MV-4-11 (cell line): ENCODE results near the gene PRND.
A peak's percentile ranks its signal among the peaks of the same experiment; 100 is the strongest.
"Not testable (repeated sequence)": the region's sequence is repeated elsewhere in the genome, so short reads cannot be mapped to it uniquely, and the experiment has no call there.

Source experiments
- DNase-seq: peaks from one replicate; lab custom pipeline; 2025; lab: John Stamatoyannopoulos, UW

PRND gene

DNA sequence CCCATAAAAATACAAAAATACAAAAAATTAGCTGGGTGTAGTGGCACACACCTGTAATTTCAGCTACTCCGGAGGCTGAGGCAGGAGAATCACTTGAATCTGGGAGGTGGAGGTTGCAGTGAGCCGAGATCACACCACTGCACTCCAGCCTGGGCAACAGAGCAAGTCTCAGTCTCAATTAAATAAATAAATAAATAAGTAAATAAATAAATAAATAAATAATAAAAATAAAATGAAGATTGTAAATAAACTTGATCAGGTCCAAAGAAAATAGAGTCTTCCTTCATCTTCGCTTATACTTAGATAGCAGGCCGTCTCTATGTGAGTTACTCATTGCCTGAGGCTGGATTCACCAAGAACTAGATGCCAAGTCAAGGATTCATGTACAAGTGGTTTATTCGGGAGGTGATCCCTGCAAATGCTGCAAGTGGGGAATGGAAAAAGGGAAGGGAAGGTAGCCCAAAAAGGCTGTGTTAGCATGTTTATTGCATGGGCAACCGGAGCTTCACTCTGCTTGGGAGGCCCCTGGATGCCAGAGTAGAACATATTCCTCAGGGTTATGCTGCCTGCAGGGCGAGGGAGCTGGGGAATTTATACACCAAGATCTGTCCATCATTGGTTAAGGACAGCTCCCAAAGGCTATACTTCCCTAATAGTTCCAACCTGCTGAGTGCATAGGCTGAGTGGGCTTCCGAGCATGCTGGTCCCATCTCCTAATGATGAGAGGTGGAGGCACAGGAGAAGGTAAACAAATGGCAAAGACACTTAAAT, 16.3 kb downstream of the PRND start:
- no peak for DNase-seq

DNA sequence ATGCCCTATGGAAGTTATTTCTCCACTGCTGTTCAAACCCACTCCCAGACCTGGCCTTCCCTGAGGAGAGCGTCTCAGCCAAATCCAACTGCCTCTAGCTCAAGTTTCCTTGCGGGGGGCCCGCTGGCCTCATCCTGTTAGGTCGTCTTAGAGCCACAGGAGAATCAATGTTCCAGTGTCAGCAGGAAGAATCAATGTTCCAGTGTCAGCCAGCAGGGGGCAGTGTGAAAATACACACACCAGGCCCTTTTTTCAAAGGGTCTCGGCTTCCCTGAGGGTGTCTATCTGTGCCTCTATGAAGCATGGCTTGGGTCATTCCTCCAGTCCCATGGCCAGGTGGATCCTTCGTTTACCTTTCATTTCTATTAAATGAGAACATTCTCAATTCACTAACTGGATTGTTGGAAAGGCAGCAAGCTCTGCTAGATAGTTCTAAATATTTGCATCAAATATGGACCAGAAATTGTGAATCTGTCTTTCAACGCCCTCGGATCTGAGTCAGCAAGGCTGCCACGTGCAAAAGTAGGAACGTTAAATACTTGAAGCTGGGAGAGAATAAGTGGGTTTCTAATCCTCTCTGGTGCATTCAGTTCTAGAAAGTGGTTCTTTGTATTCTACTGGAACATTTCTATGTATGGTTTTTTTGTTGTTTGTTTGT, 19.2 kb downstream of the PRND start:
- peak; percentile 5 for DNase-seq

DNA sequence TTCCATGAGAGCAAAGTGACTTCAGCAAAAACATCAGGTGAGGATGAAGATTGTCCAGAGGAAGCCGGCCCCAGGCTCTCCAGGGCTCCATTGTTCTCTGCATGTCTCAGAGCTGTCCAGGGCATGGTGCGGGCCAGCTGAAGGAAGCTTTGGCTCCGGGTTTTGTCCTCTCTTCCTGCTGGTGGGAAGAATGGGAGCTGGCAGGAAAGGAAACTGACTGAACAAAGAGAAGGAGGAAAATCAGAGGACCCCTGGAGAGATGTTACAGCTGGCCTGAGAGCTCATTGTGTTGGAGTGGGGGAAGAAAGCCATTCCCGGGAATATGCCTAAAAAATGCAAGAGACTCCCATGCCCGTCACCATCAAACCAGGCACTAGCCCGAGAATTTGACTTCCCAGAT, 27.1 kb downstream of the PRND start:
- DNase-seq: no peak

DNA sequence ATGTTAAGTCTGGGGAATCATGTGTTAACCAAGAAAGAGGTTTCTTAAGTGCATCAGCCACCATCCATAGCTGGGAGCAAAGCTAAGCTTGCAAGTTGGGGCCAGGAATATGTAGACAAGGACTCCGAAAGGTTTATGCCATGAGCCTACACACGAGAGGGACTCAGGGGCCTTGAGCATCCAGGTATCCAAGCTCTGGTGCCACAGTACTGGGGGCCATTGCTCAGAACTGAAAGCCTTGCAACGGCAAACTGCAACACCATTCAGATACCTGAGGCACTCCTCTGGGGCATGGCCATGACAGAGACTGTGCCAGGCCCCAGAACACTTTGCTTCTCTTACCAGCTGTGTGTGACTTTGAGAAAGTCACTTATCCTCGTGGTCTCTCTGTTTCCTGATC, 27.6 kb downstream of the PRND start:
- DNase-seq: no peak

DNA sequence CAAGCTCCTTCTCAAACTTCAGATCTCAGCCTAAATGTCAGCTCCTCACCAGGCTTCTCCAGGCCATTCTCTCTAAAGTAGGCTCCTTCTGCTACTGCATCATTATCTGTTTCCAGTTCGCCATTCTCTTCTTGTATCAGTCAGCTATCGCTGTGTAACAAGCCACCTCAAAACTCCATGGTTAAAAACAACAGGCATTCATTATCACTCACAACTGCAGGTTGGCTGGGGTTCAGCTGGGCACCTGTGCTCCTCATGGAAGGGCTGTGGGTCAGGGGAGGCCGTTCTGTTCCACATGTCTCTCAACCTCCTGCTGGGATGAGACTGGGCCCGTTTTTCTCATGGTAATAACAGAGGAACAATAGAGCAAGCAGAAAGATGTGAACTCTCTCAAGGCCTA, 28.7 kb downstream of the PRND start:
- no peak for DNase-seq

DNA sequence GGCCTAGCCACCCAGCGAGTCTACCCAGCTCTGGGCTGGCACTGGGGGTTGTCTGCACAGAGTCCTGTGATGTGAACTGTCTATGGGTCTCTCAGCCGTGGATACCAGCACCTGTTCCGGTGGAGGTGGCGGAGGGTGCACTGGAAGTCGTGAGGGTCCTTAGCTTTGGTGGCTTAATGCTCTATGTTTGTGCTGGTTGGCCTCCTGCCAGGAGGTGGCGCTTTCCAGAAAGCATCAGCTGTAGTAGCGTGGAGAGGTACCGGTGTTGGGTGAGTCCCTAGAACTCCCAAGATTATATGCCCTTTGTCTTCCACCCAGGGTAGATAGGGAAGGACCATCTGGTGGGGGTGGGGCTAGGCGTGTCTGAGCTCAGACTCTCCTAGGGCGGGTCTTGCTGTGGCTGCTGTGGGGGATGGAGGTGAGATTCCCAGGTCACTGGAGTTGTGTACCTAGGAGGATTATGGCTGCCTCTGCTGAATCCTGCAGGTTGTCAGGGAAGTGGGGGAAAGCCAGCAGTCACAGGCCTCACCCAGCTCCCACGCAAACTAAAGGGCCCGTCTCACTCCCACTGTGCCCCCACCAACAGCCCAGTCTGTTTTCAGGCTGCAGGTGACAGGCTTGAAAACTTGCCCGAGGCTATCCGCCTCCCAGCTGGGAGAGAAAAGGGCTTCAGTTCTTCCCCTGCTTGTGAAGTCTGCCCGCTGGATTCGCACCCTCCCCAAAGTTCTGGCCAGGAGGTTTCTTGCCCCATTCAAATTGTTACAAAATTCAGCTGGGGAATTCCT, 37.6 kb downstream of the PRND start:
- peak; percentile 31 for DNase-seq

DNA sequence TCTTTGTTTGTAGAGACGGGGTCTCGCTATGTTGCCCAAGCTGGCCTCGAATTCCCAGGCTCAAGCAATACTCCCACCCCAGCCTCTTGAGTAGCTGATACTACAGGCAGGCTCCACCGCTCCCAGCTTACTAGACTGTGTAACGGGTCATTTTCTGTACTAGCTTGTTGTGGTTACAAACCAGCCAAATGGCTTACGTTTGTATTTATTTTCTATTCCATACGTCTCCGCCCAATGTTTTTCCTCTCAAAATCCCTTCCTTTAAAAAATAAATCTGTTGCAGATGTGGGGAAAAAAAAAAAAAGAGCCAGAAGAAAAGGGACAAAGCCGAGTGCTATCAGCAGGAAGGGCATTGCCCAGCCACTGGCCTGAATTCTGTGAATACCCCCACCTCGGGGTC, 41.6 kb downstream of the PRND start:
- no peak for DNase-seq

DNA sequence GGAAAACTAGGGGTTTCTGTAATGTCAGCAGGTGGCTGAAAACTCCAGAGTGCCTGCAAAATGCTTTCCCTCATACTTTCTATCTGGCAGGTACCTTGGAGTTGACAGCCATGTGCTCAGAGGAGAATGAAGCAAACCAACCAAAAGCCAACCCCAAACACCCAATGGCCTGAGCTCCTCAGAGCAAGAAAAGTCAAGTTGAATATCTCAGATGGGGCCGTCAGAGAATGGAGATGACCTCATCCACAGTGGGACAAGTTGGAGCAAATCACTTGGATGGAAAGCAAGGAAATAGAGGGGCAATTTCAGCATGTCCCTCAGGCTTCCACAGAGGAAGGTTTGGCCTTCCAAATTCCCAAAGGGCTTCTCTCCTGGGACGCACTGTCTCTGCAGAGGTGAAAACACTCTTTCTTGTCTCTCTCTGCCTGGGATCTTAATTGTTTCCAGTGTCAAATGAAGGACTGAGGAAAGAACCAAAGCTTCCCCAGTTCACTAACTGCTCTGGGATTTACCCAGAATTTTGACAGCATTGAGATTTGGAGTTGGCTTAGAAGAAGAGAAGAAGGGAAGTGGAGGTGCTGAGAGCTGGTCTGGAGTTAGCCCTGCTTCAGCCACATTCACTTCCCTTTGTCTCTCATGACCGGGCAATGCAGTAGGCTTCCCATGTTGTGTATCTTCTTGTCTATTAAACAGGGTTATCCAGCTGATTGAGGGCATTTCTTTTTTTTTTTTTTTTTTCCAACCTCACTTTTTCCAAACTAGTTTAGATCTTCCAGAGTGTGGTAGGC, 42.2 kb downstream of the PRND start:
- DNase-seq: peak; percentile 72

DNA sequence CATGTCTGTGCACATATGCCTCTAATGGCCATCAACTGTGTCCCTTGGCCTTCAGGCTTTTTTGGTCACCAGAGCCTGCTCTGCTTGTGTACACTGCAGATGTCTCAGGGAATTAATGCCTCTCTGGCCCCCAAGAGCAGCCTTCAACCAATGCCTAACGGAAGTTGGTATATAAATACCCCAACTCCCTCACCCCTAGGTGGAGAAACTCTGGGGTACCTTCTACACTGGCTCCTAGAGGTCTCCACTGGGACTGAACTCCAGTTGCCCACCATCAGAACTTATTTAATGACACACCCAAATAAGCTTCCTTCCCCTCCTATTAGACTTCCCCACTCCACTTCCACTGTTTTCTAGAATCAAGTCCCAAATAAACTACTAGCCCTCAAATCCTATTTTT, 43.1 kb downstream of the PRND start:
- no peak for DNase-seq

DNA sequence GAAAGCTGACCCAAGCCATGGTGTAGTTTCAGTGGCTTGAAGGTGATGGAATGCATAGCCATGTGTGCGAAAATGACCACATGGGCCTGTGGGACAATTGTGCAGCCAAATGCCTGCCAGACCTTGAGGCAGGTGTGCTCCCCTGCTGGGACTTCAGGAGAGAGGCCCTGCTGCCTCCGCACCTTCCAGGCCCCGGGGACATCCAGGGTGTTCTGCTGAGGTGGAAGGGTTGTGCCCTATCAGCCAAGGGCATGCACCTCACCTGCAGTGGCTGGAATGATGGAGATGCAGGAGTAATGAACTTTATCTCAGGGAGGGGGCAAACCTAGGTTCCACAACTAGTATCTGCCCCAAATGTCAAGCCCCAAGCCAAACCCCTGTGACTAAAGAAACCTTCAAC, 44.0 kb downstream of the PRND start:
- DNase-seq: no peak

DNA sequence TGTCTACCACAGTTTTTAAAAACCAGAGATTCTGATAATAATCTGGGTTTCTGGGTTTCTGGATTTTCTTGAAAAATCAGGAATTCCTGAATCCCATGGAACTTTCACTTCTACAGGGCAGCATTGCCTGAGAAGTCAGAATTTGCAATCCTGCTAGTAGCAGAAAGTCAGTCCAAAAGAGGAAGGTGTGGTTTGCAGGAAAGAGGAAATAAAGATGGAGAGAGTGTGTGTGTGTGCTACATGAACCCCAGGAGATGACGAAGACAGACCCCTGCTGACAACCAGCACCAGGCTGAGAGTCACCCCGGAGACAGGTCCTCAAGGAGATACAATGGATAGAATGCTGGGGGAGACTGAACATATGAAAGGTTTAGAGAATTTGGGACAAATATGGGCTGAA, 44.9 kb downstream of the PRND start:
- DNase-seq: peak; percentile 95

DNA sequence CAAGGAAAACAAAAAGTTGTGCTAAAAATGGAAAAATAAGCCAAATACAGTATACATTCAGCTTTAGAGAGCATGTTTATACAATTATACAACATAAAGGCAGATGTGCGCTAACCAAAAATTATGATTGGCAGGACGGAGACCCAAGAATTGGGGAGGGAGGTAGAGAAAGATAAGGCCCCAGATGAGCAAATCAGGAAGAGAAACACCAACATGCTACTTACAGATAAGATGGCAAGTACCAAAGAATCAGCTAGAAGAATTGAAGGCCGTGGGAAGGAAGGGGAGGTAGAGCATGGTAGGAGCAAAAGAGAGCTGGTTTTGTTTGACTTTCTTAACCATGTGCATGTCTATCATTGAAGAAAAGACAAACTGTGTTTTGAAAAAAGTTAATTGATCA, 45.4 kb downstream of the PRND start:
- DNase-seq: peak; percentile 33

DNA sequence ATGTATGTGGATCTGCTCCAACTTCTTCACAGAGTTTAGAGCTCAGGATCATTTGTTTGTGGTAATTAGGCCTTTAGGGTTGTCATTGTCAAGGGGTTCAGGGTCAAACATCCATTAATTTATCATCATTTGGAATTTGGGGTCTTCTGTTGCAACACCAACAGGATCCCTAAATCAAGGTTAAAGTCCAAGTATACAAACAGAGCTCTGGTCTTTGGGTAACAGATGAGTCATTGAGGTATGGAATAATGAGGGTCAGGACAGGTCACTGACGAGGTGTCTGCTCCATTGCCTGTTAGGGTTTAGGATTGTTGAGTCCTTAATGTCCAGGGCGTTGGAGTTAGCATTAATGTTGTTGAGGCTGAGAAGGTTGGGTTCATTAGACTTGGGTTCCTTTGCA, 47.6 kb downstream of the PRND start:
- no peak for DNase-seq

DNA sequence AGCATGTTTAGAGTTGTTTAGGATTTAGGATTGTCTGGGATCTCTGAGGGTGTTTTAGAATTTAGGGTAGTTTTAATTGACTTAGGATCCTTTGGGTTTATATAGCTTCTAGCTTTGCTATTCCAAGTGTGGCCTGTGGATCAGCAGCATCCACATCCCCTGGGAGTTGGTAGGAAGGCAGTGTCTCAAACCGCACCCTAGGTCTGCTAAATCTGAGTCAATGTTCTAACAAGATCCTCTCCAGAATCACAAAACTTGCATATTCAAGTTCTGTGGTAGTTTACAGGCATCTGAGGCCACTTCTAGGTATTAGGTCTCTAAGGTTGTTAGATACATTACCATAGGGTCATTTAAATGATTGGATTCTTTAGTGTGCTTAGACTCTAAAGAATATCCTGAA, 48.3 kb downstream of the PRND start:
- DNase-seq: no peak

DNA sequence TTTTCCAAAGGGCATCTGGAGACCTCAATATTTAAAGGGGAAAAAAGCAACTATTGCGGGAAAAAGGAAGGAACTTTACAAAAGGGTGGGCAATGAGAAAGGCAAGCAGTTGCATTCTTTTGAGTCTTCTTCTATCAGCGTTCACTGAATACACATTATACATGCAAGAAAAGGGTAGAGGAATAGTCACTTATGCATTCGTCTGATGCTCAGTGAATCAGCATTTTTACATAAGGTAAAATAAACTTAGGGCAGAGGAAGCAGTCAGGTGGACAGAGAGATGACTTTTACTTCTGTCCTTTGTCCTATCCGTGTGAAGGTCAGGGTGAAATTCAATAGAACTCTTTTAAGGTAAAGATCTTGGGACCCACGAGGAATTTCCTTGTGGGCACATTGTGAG, 49.3 kb downstream of the PRND start:
- DNase-seq: no peak

DNA sequence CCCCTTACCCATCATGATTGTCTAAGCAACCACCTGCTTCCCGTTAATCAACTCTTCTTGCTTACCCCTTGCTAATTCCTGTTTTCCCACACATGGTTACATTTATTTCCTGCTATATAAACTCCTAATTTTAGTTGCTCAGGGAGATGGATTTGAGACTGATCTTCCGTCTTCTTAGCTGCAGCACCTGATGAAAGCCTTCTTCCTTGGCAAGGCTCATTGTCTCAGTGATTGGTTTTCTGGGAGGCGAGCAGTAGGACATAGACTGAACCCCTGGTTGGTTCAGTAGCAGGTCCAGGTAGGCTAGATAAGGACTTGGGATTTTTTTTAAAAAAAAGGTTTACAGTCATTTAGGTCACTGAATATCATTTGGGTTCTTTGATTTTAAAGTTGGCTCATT, 50.4 kb downstream of the PRND start:
- no peak for DNase-seq

DNA sequence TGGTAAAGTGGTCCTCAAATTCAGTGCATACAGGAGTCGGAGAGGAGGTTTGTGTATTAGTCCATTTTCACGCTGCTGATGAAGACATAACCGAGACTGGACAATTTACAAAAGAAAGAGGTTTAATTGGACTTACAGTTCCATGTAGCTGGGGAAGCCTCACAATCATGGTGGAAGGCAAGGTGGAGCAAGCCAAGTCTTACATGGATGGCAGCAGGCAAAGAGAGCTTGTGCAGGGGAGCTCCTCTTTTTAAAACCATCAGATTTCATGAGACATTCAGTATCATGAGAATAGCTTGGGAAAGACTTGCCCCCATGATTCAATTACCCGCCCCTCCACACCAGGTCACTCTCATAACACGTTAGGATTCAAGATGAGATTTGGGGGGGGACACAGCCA, 51.3 kb downstream of the PRND start:
- DNase-seq: not testable (repeated sequence)

DNA sequence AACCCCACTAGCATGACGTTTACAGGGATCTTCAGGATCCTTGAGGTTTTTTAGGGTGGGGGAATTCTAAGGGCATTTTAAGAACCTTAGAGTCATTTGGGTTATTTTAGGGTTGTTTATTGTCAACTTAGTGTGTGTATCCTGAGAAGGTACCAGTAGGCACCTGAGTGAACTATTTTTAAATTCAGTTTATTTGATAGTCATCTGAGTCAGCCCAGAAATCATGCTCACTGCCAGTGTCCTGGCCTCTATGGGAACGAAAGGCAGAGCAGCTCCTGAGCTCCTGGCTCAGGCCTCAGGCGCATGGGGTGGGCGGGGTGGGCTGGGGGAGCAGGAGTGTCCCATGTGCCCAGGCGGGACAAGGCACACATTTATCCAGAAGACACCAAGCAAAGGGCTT, 52.0 kb downstream of the PRND start:
- no peak for DNase-seq

DNA sequence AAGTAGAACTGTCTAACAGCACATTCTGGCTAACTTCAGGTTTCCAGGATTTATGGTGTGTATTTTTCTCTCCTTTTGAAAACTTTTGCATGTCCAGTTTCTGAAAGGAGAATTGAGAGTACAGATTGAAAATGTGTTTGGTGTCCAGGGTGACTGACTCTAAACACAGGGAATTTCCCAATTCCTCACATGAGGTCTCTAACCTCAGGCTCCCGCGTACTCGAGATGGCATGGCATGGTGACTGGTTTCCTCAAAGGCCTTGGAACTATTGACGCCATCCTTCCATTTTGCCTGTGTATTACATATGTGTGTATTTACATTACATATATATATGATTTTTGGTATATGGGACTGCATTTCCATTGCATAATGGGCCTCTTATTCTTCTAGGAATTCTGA, 52.5 kb downstream of the PRND start:
- peak; percentile 82 for DNase-seq

DNA sequence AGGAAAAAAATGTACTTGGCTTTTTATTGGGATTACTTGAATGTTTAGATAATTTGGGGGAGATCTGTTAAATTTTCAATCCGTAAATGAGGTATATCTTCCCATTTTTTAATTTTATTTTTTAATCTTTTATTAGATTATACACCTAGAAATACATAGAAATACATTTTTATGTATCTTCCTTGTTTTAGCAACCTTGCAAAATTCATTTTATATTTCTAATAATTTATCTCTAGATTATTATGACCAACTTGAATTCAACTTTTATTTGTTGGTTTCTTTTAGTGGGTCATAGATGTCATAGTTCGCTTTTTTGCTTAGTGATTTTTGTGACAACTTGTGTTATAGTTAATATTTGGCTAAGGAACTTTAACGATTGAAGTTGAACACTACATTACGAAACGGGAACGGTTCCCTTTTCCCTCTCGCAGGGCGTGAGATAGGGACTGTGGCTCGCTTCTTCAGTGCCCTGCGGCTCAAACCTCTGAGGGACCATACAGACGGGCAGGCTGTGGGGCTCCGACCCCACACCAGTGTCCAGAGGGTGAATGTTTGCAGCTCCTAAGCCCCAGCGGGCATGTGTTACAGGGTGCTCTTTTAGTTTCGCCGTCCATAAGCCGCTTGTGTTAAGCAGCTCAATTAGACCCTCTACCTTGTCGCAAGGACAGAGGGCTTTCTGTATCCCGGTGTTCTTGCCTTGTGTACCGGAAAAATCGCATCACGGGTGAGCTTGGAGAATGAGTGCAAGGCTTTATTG, 53.8 kb downstream of the PRND start:
- peak; percentile 77 for DNase-seq

DNA sequence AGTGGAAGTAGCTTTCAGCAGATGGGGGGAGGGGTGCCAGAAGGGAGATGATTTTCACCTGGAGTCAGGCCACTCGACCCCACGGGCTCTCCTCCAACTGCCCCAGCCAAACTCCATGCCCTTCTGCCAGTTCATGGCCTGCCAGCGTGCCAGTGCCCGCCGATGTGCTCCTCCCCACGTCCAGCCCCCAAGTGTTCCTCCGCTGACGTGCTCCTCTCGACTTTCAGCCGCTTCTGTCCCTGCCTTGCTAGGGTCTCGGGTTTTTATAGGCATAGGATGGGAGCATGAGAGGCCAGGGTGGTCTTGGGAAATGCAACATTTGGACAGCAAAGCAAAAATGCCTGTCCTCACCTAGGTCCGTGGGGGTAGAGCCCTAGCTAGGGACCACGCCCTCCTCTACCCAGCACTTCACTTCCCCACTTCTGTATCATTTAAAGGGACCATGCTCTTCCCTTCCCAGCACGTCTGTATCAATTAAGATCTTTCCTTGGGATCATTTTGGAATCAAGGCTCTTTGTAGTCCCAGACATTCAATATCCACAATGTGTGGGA, 54.4 kb downstream of the PRND start:
- DNase-seq: no peak
